NOMO-1 (cell line): Measurements from ENCODE around the gene FAM89A.
"Not testable (repeated sequence)": the region's sequence is repeated elsewhere in the genome, so short reads cannot be mapped to it uniquely, and the experiment has no call there.

Experiments used
- DNase-seq, 2 experiments: peaks; one replicate each; lab custom pipeline; 2025; ENCODE audit not compliant: unreplicated experiment in 2 of 2; lab: John Stamatoyannopoulos, UW

Gene FAM89A

DNA sequence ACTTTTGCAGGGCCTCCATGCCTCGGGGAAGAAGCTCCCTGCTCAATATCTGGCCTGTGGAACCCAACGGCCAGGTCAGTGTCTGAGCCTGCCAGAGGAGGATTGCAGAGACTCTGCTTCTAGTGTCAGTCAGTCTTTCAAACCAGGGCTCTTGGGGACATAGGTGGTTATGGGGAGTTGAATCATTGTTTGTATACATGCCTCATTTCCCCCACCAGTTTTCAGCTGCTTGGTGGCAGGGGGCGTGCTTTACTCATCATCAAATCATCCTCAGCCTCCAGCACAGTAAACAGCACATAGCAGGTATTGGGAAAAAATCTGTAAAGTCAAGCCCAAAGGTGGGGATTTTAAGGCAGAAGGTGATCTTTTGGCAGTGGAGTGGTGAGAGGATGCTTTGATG lies 17.4 kb upstream of the FAM89A start:
- no peak for DNase-seq

DNA sequence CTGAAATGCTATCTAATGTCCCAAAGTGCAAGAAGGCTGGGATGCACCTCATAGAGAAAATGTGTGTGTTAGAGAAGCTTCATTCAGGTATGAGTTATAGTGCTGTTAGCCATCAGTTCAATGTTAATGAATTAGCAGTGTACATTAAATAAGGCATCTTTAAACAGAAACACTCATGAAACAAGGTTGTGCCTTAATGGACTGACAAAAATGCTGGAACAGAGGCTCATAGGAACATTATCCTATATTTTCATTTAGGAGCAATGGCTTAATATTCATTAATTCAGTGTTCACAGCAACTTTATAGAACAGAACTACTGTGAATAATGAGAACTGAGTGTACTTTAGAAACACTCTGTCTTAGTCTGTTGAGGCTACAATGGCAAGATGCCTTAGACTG lies 15.2 kb upstream of the FAM89A start:
- no peak for DNase-seq

DNA sequence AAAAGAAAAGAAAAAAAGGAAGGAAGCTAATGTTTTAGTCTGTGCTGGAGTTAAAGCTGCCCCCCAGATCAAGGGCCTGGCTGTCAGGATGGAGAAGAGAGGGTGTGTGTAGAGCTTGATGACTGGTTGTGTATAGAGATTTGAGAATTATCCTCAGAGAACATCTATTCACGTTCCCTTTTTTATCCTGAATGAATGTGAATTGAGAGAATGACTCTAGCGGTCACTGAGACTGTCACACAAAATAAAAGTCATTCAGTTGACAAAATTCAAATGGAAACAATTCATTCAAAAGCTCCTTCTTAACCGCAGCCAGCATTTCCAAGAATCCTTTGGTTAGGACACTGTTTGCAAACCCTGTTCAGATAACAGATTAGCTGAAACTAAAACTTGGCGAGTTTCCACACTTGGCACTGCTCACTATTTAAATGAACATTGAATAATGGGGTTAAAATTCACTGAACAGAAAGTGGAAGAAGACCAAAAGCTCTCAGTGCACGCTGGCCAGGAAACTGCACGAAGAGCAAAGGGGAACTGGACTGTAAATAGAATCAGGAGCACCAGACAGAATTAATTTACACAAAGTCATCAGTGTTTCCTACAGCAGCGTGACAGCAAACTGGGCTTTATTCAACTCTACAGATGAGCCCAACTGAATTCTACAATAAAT lies 13.6 kb upstream of the FAM89A start:
- peak in 1 of 2 experiments; percentile 78 for DNase-seq

DNA sequence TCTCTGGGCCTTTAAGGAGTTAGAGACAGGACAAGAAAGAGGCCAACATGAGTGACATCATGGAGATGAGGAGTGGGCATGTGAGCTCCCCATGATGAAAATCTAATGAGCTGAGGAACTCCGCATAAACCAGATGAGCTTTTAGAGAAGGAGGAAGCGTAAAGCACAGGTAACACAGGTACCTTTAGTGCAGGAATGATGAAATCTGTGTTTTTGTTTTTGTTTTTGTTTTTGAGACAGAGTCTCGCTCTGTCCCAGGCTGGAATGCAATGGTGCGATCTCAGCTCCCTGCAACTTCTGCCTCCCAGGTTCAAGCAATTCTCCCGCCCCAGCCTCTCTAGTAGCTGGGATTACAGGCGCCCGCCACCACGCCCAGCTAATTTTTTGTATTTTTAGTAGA lies 12.7 kb upstream of the FAM89A start:
- no peak for DNase-seq

DNA sequence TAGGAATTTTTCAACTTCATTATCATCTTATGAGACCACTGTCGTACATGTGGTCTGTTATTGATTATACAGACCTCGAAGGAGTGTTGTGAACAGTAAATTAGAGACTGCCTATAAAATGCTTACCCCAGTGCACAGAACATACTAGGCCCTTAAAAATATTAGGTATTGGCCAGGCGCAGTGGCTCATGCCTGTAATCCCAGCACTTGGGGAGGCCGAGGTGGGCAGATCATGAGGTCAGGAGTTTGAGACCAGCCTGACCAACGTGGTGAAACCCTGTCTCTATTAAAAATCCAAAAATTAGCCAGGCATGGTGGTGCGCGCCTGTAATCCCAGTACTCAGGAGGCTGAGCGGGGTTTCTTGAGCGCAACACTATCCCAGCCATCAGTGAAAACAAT lies 10.9 kb upstream of the FAM89A start:
- DNase-seq: not testable (repeated sequence)

DNA sequence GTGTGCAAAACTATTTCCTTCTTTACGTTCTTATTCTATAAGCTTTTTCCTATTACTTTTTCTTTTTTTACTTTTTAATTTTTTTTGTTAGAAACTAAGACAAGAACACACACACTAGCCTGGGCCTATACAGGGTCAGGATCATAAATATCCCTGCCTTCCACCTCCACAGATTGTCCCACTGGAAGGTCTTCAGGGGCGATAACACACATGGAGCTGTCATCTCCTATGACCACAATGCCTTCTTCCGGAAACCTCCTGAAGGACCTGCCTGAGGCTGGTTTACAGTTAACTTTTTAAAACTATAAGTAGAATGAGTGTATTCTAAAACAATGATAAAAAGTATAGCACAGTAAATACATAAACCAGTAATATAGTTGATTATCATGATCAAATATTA lies 10.3 kb upstream of the FAM89A start:
- DNase-seq: no peak

DNA sequence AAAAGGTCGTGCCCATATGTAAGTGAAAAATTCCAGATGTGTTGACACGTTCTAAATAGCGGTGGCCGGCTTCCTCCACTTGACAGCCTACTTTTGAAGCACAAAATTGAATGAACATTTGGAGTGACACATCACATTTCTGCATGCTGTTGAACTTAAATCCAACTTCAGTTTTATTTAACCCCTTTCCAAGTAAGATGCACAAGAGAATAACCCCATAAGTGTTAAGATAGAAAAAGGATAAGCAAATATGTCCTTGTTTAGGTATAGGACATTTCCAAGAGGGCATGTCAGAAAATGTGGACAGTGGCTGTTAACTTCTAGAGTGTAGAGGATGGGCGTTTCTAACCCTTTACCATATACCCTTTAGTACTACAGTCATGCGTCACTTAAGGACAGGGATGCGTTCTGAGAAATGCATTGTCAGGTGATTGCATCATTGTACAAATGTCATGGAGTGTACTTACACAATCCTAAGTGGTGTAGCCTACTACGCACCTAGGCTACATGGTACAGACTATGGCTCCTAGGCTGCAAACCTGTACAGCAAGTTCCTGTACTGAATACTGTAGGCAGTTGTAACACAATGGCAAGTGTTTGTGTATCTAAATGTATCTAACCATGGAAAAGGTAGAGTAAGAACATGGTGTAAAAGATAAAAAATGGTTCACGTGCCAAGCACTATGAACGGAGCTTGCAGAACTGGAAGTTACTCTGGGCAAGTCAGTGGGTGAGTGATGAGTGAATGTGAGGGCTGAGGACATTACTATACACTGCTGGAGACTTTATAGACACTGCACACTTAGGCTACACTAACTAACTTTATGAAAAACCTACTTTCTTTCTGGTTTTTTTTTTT lies 9.3 kb upstream of the FAM89A start:
- peak in 1 of 2 experiments; percentile 37 for DNase-seq

DNA sequence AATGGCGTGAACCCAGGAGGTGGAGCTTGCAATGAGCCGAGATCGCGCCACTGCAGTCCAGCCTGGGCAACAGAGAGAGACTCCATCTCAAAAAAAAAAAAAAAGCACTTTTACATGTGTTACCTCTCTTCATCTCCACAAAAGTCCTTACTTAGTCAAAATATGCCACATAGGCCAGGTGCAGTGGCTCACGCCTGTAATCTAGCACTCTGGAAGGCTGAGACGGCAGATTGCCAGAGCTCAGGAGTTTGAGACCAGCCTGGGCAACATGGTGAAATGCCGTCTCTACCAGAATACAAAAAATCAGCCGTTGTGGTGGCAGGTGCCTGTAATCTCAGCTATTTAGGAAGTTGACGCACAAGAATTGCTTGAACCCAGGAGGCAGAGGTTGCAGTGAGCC lies 8.4 kb upstream of the FAM89A start:
- not testable (repeated sequence) for DNase-seq

DNA sequence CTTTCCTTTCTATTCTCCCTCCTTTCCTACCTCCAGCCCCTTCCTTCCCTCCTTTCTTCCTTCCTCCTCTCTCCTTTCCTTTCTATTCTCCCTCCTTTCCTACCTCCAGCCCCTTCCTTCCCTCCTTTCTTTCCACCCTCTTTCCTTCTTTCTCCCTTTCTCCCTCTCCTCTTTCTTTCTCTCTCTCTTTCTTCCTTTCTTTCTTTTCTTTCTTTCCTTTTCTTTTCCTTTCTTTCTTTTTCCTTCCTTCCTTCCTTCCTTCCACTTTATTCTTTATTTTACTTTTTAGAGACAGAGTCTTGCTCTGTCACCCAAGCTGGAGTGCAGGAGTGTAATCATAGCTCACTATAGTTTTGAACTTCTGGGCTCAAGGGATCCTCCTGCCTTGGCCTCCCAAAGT lies 7.5 kb upstream of the FAM89A start:
- not testable (repeated sequence) for DNase-seq

DNA sequence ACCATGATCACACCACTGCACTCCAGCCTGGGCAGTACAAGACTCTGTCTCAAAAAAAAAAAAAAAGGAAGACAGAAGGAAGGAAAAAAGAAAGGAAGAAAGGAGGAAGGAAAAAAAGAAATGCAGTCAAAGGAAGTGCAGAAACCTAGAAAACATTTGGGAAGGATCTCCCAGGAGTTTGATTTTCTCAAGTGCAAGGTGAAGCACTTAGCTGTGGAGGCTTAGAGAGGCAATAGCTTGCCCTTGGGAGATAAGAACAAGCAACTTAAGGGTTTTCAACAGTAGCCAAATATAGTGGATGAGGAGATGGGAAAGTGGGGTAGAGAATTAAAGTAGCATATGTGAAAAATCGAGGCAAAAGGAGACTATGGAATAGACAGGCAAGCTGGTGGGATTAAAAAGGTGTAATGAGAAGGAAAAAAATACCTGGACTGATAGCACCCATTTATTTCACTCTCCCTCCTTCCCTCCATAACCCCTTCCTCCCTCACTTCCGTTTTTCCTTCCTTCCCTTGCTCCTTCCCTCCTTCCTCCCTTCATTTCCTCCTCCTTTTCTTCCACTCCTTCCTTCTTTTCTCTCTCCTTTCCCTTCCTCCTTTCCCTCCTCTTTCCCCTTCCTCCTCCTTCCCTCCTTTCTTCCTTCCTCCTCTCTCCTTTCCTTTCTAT lies 6.8 kb upstream of the FAM89A start:
- no peak for DNase-seq

DNA sequence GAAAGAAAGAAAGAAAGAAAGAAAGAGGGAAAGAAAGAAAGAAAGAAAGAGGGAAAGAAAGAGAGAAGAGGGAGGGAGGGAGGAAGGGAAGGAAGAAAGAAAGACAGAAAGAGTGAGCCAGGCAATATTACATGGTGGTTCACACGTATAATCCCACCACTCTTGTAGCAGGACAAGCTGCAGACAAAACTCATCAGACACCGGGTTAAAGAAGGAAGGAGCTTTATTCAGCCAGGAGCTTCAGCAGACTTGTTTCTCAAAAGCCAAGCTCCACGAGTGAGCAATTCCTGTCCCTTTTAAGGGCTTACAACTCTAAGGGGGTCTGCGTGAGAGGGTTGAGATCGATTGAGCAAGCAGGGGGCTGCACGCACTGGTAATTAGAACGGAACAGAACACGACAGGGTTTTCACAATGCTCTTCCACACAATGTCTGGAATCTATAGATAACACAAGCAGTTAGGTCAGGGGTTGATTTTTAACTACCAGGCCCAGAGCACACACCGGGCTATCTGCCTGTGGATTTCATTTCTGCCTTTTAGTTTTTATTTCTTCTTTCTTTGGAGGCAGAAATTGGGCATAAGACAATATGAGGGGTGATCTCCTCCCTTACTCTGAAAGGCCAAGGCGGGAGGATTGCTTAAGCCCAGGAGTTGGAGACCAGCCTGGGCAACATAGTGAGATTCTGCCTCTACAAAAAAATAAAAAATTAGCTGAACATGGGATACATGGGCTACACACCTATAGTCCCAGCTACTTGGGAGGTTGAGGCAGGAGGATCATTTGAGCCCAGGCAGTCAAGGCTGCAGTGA lies 6.1 kb upstream of the FAM89A start:
- DNase-seq: not testable (repeated sequence)

DNA sequence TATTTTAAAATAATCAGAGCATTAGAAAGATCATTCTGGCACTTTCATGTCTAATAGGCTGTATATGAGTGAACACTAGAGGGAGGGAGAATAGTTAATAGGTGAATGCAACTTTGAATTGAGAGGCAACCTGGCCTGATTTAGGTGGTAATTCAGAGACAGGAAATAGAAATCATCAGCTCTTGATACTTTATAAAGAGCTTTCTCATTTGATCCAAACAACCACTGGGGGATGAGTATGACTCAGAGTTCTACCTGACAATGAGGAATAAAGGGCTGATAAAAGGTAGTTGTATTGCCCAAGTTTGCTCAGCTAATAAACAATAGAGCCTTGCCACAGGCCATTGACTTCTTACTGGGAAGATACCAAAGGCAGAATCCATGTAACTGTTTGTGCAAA lies 5.2 kb upstream of the FAM89A start:
- no peak for DNase-seq

DNA sequence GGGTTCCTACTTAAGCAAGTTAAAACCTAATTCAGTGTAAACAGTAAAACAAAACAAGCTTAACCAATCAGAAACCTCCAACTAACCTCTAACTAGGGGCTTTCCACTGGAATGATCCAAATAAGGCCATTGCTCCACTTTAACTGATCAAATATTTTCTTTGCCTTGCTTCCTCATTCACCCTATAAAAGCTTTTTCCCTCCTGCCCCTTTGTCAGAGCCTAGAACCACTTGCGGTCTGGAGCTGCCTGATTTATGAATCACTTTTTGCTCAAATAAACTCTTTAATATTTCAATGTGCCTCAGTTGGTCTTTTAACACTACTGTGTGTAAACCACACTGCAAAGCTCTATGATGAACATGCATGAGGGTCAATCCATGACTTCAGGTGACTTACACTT lies 4.5 kb upstream of the FAM89A start:
- DNase-seq: no peak

DNA sequence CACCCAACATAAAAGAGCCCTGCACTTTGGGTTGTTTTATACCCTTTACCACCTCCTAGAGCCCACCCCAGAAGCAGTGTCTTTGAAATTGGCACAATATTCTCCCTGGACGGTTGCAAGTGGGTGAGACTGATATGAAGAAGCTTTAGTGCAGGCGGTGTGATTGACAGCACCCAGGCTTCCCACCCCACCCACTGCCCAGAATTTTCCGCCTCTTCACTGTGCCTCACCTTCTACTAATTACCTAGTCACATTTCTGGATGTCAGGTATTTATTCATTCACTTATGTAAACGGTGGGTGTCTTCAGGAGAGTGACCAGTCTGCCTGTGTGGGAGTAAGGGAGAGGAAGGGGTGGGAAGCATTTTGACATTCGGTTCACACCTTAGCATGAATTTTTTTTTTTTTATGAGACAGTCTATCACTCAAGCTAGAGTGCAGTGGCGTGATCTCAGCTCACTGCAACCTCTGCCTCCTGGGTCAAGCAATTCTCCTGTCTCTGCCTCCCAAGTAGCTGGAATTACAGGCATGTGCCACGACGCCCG lies 1.7 kb upstream of the FAM89A start:
- no peak for DNase-seq

DNA sequence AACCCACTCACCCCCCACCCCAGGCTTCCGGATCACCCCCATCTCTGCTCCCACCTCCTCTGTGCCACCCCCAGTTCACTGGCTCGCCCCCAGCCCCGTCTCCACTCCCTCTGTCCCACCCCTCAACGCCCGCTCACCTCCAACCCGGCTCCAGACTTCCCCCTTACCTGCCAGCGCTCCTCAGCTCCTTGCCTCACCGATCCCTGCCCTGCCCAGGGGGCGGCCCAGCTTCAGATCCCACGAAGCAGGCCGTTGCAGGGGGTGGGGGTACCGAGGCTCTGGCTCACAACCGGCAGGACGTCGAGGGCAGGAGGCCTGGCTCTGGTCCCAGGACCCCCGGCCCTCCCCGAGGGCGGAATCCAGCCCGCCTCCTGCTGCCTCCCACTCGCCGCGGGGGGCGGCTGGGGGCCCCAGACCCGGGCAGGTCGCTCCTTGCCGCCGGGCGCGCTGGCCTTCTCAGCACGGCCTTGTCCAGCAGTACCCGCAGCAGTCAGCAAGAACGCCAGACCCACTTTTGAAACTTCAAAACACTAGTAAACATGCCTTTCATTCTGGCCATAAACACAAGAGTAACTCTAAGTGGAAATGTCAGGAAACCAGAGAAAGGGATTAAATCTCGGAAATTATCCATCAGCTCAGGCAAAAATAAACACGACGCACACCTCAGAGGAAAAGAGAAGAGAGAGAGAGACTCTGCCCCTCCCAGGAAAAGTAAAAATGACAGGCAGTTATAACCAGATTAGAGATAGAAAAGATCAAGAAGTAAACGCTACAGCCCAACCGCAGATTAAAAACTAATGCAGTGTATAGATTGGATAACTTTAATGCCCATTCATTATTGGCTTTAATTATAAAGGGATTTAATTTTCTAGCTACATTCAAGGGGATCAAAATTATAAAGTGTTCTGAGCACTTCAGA lies 1.0 kb upstream of the FAM89A start:
- no peak for DNase-seq

DNA sequence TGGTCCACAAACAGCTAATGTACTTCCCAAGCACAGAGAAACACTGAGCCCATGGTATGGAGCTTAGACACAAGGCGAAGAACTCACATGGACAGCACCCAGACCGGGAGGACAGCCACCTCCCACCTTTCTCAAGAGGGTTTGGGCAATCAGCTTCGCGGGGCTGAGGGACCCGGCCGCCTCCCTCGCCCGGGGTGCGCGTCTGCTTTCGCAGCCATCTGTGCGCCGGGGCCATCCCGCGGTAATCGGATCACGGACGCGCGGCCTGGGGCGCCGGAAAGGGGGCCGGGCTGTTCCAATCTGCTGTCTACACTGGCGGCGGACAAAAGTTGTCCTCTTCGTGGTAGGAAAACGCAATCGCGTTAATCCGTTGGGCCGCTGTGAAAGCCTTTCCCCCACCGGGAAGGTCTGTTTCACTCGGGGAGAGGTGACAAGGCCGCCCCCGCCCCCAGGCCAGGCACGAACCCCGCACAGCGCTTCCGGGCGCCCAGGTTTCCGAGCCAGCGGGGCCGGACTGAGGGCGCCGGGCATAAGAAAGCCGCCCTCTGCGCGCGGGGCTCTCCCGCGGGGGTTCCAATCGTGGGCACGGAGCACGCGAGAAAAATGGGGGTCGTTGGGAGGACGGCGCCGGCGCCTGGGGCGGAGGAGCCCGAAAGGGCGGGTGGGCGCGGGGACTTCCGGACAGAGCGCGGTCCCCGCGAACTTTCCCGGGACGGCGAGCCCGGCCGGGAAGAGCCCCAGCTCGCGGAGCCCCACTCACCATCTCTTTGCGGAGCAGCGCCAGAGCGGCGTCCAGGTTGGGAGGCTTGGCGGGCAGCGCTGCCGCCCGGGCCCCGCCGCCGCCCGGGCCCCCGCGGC lies 664 bp downstream of the FAM89A start:
- DNase-seq: peak; percentile 16 to 31

DNA sequence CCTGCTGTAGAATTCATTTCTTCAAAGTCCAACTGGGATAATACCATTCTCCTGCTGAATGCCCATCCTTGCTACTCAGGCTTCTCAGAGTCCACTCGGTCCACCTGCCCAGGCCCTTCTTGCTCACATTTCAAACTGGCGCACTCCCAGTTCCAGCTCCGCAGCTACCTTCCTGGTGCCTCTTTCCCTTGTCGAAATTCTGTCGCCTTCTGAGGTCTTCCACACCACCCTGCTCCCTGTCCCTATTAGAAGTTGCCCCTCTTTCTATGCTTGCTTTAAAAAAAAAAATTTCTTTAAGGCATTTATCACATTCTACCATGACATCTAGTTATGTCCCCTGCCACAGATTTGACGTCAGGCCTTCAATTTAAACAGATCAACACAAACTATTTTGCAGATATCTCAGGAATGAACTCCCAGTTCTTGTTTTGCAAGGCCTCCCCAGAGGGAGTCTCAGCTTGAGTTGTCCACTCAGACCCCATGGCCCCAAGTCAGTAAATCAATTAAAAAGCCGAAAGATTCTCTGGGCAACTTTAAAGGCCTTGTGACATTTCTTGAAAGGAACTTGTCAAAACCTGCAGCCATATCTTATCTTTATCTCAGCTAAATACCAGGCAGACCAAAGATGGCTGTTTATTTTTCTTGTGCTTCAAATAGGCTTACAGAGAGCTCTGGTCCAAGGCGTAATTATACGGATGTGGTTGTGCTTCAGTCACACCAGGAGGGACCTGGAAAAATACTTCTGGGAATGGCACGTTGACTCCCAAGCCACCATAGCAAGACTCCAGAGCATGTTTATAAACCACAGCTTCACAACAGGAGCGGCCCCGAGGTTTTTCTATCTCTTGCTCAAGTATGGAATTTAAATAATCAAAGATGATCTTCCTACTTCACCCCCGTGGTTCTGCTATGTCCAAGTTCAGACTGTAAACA lies 2.2 kb downstream of the FAM89A start:
- no peak for DNase-seq

DNA sequence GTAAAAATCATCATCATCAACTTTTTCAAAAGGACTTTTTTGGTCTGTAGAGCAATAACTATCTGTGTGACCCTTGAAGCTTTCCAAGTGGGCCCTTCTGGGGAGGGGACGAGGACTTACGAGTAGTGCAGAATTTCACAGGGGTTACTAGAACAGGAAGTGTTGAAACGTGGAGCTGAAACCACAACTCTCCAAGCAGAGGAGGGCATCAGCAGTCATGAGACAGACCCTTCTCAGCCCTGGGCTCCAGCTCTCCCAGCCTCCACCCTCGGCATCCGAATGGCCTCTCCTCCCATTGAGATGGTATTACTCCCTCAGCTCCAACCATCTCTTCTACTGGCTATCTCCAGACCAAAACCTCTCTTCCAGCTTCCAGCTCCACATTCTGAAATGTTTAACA lies 3.6 kb downstream of the FAM89A start:
- DNase-seq: peak; percentile 61 to 80
